Right cardiac atrium (tissue), 5 donors: ENCODE measurements around the gene VPS25. TPM values are rescaled to one million over a fixed set of nuclear protein-coding genes. Genes with fewer than 3 reads are reported as not detected.
"Not testable (repeated sequence)": the region's sequence is repeated elsewhere in the genome, so short reads cannot be mapped to it uniquely, and the experiment has no call there.

Experiments
- ATAC-seq, 2 donors: fragments of 200-7000 bp; cut with Tn5 transposase; one replicate each; pipeline versions ENCODE4 v1.8.0 to v1.9.1; 2020; ENCODE audit warnings: moderate library complexity in 2 of 2, mild to moderate bottlenecking in 1 of 2
- DNase-seq, 3 donors: peaks; one replicate each; pipeline ENCODE4 v3.0.0-alpha.2; 2020
- H3K27ac ChIP-seq: one replicate; pipeline ENCODE4 v1.5.1; 2013; ENCODE audit warnings: mild to moderate bottlenecking, low read length, control low read depth, moderate library complexity
- H3K27me3 ChIP-seq: one replicate; pipeline ENCODE4 v1.6.1; 2013; ENCODE audit not compliant: control insufficient read depth, insufficient read depth
- H3K4me1 ChIP-seq: one replicate; pipeline ENCODE4 v1.6.1; 2013; ENCODE audit warnings: low read length; ENCODE audit not compliant: control insufficient read depth, insufficient read depth
- H3K4me3 ChIP-seq: one replicate; pipeline ENCODE4 v1.5.1; 2013; ENCODE audit warnings: low read length, control low read depth
- H3K9me3 ChIP-seq: one replicate; pipeline ENCODE4 v1.6.1; 2013; ENCODE audit warnings: low read length; ENCODE audit not compliant: control insufficient read depth
- WGBS: extraction: QIAGEN DNeasy Blood & Tissue Kit; methylation state at CpG from one replicate; pipeline ENCODE4 v1.1.7; 2013; 5-methylcytosine and 5-hydroxymethylcytosine counted together
- intact Hi-C, 4 donors: fragments of 100-400 bp; cut with DNase I; formaldehyde crosslinking; loops; one replicate each; pipeline versions ENCODE4 v1.11.0 to v1.14.0; 2022 to 2023
- polyA plus RNA-seq: library from polyadenylated mRNA; stranded (reverse); fragments of 200-250 nt; gene quantifications from one replicate; pipeline ENCODE4 v1.2.3, GENCODE V29; 2013
- total RNA-seq, 4 donors: library from RNA; stranded (reverse); fragmentation: NEBNext Ultra II Directional; extraction: Animal tissue kit (Norgen Biotek cat#: 25700); gene quantifications; one replicate each; pipeline ENCODE4 v1.2.1, GENCODE V29; 2021
- donor health status: healthy with polysubstance abuse.
- donor health status: DM: no; HTN: yes; CAD: no.
- donor health status: DM: no; HTN: no; CAD: no.
- donor health status: DM: no; HTN: yes; CAD: no; lungs with severe emphysema.
- donor health status: DM: yes; HTN: yes; CAD: no.

Gene VPS25
- total and polyA plus RNA-seq, 5 donors: 32.0 to 42.7 (median 33.8) TPM

DNA sequence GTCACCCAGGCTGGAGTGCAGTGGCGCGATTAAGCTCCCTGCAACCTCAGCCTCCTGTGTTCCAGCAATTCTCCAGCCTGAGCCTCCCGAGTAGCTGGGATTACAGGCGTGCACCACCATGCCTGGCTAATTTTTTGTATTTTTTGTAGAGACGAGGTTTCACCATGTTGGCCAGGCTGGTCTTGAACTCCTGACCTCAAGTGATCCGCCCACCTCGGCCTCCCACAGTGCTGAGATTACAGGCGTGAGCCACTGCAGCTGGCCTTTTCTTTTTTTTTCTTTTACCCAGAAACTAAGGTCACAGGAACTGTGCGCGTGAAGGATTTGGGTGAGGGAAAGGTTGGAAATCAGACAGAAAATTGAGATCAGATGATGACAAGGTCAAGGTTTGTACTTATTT lies 3.3 kb upstream of the VPS25 start:
- WGBS: 68% methylated on average over 10 of the region's 10 CpGs

GRCh38 chr17:42772945-42773289 lies 332 bp upstream of the VPS25 start:
- Histone ChIP-seq H3K27me3 (no peaks in the 10 kb centered on the region), H3K4me3 (peak overlapping the region; percentile 63), H3K9me3 (no peaks in the 10 kb centered on the region), H3K27ac (no peak overlapping the region), H3K4me1 (peaks cover 2% of the 10 kb centered on the region)
- ATAC-seq (no peak), DNase-seq (no peak)
- intact Hi-C loops: no loop called here
- WGBS: 5% methylated on average over 3 of the region's 3 CpGs

More for the DNA sequence above, 3.3 kb upstream of the VPS25 start:
- not testable (repeated sequence) for H3K4me1 ChIP-seq, H3K27ac ChIP-seq, ATAC-seq, DNase-seq, H3K27me3 ChIP-seq, H3K4me3 ChIP-seq, H3K9me3 ChIP-seq
- intact Hi-C loops: loop anchor here in 2 of 4 donors (10.0 kb wide), 2 partner anchors 55 to 185 kb away; no protein-coding TSS in a partner anchor

DNA sequence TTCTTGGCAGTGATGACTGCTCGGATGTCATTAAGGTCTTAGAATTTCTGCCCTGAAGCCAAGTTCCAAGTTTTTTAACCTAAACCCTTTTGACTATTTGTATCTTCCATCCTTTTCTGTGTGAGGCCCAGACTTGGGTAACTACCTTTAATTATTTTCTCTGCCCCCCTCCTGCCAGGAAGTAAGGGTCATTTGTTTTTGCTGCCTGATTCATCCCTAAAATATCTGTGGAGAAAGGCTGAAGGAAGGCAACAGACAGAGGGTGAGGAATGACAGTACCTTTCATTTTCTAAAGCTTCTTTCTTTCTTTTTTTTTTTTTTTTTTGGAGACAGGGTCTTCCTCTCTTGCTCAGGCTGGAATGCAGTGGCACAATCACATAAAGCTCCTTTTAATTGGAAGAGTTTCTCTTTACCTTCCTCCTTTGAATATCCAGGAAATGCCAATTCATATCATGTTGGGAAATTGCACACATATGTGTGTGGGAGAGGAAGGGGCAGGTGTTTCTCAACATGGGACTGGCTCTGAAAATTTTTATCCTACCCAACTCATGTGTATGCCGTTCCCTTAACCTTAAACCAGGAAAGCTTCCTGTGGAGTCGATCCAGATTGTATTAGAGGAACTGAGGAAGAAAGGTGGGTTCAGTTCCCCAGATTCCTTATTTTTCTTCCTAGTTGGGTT lies 957 bp downstream of the VPS25 start:
- intact Hi-C loops: no loop called here

GRCh38 chr17:42775534-42776098 lies 2.4 kb downstream of the VPS25 start:
- Histone ChIP-seq H3K27ac (no peak overlapping the region), H3K4me3 (no peak overlapping the region), H3K9me3 (no peaks in the 10 kb centered on the region), H3K4me1 (peaks cover 2% of the 10 kb centered on the region), H3K27me3 (no peaks in the 10 kb centered on the region)
- 51% methylated on average over 3 of the region's 3 CpGs for WGBS
- intact Hi-C loops: no loop called here
- DNase-seq (no peak), ATAC-seq (no peak)

More for the DNA sequence above, 957 bp downstream of the VPS25 start:
- no peak for DNase-seq
- peak overlapping the region; percentile 63 for H3K4me3 ChIP-seq
- H3K9me3 ChIP-seq: no peaks in the 10 kb centered on the region
- no peak for ATAC-seq
- H3K4me1 ChIP-seq: peaks cover 2% of the 10 kb centered on the region
- H3K27me3 ChIP-seq: no peaks in the 10 kb centered on the region
- H3K27ac ChIP-seq: no peak overlapping the region
- 71% methylated on average over 3 of the region's 3 CpGs for WGBS

DNA sequence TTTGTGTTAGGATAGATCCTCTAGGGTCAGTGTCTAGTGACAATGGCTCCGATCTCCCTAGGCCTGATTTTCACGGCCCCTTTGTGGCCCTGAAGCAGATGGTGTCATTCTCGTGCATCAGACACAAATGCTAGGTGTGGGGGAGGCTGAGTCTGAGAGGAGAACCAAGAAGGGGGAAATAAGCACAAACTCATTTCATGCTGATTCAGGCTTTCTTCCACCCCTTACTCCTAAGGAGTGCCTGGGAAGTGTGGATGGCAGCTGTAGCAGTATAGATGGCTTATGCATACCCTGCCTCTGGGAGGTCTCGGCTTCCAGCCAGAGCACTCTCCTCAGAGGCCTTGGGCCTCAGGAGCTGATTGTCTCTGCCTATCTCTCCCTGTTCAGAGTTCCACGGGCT lies 5.3 kb downstream of the VPS25 start:
- 87% methylated on average over 5 of the region's 5 CpGs for WGBS

GRCh38 chr17:42779304-42779935 lies 6.2 kb downstream of the VPS25 start:
- 62% methylated on average over 3 of the region's 3 CpGs for WGBS
- intact Hi-C loops: no loop called here
- DNase-seq: no peak
- no peak overlapping the region for H3K4me3 ChIP-seq
- no peaks in the 10 kb centered on the region for H3K4me1 ChIP-seq
- no peaks in the 10 kb centered on the region for H3K9me3 ChIP-seq
- H3K27me3 ChIP-seq: no peaks in the 10 kb centered on the region
- ATAC-seq: no peak
- no peak overlapping the region for H3K27ac ChIP-seq

More for the DNA sequence above, 5.3 kb downstream of the VPS25 start:
- DNase-seq: no peak
- no peaks in the 10 kb centered on the region for H3K9me3 ChIP-seq
- peaks cover 2% of the 10 kb centered on the region for H3K4me1 ChIP-seq
- intact Hi-C loops: no loop called here
- H3K27ac ChIP-seq: no peak overlapping the region
- H3K4me3 ChIP-seq: no peak overlapping the region
- no peak for ATAC-seq
- H3K27me3 ChIP-seq: no peaks in the 10 kb centered on the region

- no peaks in the 10 kb centered on the region for H3K9me3 ChIP-seq
- DNase-seq (peak in 2 of 3 donors; percentile 59 to 63), ATAC-seq (peak; percentile 22 to 58)
- 4% methylated on average over 65 of the region's 65 CpGs for WGBS
- no peaks in the 10 kb centered on the region for H3K4me1 ChIP-seq
- H3K4me3 ChIP-seq: peak within 1 kb of the TSS; percentile 34
- no peak within 1 kb of the TSS for H3K27ac ChIP-seq
- intact Hi-C loops: no loop called here
- H3K27me3 ChIP-seq: no peaks in the 10 kb centered on the region
Measured at GRCh38 chr17:42779936-42780850, 6.9 kb downstream of the VPS25 start, which contains the start of gene WNK4. WNK4 (plus strand) TSS chr17:42780610; CDS start chr17:42780699, 89 bp downstream.

DNA sequence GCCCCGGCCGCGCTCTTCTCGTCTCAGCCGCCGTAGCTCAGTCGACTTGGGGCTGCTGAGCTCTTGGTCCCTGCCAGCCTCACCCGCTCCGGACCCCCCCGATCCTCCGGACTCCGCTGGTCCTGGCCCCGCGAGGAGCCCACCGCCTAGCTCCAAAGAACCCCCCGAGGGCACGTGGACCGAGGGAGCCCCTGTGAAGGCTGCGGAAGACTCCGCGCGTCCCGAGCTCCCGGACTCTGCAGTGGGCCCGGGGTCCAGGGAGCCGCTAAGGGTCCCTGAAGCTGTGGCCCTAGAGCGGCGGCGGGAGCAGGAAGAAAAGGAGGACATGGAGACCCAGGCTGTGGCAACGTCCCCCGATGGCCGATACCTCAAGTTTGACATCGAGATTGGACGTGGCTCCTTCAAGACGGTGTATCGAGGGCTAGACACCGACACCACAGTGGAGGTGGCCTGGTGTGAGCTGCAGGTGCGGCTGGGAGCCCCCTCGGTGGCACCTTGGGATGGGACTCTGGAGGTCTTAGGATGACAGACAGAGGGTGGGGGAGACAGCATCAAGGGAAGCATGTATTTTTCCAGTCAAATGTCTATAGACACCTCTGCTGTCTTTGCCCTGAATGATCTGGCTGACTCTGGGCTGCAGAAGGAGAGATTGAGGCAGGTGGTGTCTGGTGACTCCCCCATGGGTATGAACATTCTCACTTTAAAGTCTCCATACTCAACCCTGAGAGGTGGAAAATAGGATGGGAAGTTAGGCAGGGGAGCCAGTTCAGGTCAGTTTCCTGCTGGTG lies 7.8 kb downstream of the VPS25 start:
- Histone ChIP-seq H3K4me1 (no peaks in the 10 kb centered on the region), H3K27ac (no peak overlapping the region), H3K9me3 (no peaks in the 10 kb centered on the region), H3K27me3 (no peaks in the 10 kb centered on the region), H3K4me3 (peak overlapping the region; percentile 34)
- intact Hi-C loops: no loop called here
- 5% methylated on average over 39 of the region's 39 CpGs for WGBS
- DNase-seq: no peak
- ATAC-seq: peak; percentile 3 to 18

- no peaks in the 10 kb centered on the region for H3K27me3 ChIP-seq
- no peaks in the 10 kb centered on the region for H3K4me1 ChIP-seq
- H3K4me3 ChIP-seq: no peak overlapping the region
- WGBS: 32% methylated on average over 10 of the region's 10 CpGs
- no peak for DNase-seq
- no peaks in the 10 kb centered on the region for H3K9me3 ChIP-seq
- intact Hi-C loops: no loop called here
- H3K27ac ChIP-seq: no peak overlapping the region
- no peak for ATAC-seq
Measured at GRCh38 chr17:42781639-42782165, 8.5 kb downstream of the VPS25 start.
